Stimulated activated CD4-positive, alpha-beta T cell treated with anti-CD3 and anti-CD28 coated beads, Interleukin-15, amount 100 ng/mL, for 1 hour (primary cell): Measurements from ENCODE around the gene C1RL.
"Not testable (repeated sequence)": the region's sequence is repeated elsewhere in the genome, so short reads cannot be mapped to it uniquely, and the experiment has no call there.

Experiments
- DNase-seq, 2 donors: peaks; one replicate each; pipeline ENCODE4 v3.0.0-alpha.2; 2020; ENCODE audit warnings: low read depth in 1 of 2, low spot score in 1 of 2

C1RL gene

GRCh38 chr12:7116196-7116595 lies 7.2 kb upstream of the C1RL start:
- DNase-seq, result no peak

DNA sequence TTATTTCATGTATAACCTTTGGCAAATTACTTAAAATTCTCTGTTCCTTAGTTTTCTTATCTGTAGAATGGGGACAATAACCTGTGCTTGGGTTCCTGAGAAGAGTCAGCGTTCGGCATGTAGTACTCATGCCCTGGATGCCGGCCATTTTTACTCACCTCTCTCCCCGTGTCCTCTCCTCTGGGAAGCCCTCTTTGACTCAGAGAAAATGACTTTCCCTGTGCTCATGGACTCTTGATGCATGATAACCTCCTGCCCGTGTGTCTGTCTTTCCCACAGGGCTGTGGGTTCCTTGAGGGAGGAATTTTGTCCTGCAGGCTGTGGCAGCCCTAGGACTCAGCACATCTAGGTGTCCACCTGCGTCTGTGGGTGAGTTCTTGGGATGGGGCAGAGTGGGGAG lies 5.8 kb upstream of the C1RL start:
- DNase-seq, result no peak

DNA sequence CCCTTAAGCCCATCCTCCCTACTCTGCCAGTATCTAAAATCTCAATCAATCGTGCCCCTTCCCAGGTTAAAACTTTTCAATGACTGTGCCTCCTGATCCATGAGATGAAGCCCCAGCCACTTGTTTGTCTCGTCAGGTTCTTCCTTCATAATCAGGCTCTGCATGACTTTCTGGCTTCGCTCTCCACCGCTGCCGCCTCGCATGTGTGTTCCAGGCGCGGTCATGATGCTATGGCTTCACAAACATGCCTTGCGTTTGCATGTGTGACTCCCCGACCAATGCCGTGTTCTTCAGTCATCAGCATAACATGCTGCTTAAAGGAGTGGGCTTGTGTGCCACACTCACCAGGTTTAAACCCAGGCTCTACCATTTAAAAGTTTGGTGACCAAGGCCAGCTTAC lies 5.0 kb upstream of the C1RL start:
- no peak for DNase-seq

DNA sequence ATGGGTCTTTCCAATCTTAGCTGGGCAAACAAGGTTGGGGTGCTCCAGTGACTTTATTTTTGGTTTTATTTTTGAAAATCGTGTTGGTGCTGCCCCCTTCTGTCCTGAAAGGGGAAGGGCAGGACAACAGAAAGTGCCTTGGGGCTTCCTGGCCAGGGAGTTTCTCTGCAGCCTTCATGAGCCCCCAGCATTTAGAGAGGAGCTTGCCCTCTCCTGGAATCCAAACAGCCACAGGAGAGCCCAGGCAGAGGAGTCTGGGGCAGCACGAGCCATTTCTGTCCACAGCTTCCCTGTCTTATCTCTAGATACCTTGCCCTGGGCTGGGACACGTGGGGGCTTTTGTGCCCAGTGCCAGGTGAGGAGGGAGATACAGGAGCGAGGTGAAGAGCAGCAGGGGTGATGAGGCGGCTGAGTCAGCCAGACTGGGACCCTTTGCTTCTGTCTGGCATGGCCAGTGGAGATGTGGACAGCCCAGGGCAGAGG lies 4.4 kb upstream of the C1RL start:
- no peak for DNase-seq

- no peak for DNase-seq
Measured at GRCh38 chr12:7112041-7112440, 3.0 kb upstream of the C1RL start.

DNA sequence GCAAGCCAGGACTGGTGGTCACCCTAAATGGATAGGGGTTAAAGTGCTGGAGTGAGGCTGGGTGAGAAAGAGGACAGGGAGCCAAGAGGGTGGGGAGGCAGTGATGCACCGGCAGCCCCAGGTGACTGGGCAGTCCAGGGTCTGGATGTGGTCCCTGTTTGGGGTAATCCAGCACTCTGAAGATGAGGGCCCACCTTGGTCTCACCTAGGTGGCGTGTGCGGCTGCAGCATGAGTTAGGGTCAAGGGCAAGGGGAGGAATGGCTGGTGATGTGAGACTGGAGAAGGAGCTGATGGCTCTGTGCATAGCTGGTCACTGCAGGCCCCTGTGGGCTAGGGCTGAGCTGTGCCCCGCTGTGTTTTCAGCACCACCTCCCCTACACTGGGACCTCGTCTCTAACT lies 1.6 kb upstream of the C1RL start:
- DNase-seq, result no peak

DNA sequence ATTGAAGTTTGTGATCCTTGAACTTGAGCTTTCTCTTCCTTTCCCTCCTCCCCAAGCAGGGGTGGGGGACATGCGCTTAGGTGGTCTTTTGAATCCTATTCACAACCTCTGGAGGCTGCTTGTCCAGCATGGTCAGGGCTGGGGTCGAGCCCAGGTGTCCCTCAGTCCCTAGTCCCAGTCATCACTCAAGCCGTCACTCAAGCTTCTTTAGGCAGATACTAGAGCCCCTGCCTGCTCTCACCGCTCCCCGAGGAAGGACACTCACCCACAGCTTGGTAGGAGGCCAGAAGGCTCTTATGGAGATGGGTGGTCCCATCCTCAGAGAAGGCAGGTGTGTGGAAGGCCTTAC lies 532 bp upstream of the C1RL start:
- DNase-seq, result no peak

GRCh38 chr12:7108003-7108795 lies 815 bp downstream of the C1RL start:
- peak; percentile 50 to 54 for DNase-seq

- DNase-seq, result no peak
Measured at GRCh38 chr12:7107636-7108002, 1.4 kb downstream of the C1RL start.

- not testable (repeated sequence) for DNase-seq
Measured at GRCh38 chr12:7107181-7107580, 1.8 kb downstream of the C1RL start.

- DNase-seq, result no peak
Measured at GRCh38 chr12:7106082-7106481, 2.9 kb downstream of the C1RL start.

- no peak for DNase-seq
Measured at GRCh38 chr12:7103837-7104584, 5.0 kb downstream of the C1RL start.

DNA sequence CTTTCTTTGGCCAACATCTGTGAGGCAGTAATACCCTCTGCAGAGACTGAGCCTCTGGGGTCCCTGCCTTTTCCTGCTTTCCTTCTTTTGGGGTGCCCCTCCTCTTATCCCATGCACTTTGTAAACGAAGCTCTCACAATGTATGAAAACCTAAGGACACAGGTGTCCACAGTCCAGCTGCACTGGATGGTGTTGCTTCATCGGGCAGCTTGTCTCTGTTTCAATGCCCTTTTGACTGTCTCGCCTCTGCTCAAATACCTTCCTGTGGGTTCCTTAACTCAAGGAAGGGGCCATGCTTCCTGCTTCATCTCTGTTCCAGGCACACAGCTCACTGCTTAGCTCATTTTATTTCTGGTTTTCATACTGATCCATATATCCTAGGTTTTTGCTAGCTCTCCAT lies 6.4 kb downstream of the C1RL start:
- no peak for DNase-seq

GRCh38 chr12:7101694-7102131 lies 7.3 kb downstream of the C1RL start:
- no peak for DNase-seq

GRCh38 chr12:7101047-7101693 lies 7.8 kb downstream of the C1RL start:
- DNase-seq, result no peak

DNA sequence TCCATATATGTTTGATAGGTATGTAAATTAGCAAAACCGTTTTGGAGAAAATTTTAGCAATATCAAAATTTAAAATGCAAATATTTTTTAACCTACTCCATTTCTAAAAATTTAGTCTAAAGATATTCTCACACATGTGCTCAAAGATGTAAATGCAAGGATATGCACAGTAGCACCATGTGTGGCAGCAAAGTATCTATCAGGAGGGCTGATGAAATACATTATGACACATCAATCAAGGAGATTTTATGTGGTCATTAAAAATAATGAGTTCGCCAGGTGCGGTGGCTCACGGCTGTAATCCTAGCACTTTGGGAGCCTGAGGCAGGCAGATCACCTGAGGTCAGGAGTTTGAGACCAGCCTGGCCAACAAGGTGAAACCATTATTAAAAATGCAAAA lies 8.8 kb downstream of the C1RL start:
- no peak for DNase-seq

DNA sequence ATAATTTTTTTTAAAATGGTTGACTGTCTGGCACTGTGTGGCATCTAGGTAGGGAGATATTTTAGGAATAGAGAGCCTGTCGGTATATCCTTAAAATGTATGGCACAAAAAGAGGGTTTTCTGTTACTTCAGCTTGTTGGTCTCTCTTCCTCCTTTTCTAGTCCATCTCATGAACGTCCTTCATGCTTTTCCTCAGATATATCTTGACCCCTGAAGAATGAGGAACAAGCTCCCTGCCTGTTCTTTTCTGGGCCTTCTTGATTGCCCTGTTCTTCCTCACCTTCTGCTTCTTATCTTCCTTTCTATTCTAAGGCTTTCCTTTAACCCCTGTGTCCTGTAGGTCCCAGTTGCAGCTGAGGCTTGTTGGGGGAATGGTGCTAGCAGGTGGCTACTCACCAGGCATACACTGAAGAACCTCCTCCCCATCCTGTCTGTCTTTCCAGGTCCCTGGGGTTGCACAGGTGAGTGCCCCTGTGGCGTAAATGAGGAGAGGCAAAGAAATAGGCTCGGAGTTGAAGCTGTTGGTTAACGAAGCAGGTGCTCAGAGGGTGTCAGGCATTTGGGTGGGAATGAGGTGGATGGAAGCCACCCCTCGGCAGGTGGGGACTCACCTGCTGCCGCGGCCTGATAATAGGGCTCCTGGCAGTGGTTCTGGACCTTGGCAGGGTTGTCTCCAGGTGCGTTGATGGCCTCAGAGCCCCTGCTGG lies 9.6 kb downstream of the C1RL start:
- DNase-seq, result no peak

DNA sequence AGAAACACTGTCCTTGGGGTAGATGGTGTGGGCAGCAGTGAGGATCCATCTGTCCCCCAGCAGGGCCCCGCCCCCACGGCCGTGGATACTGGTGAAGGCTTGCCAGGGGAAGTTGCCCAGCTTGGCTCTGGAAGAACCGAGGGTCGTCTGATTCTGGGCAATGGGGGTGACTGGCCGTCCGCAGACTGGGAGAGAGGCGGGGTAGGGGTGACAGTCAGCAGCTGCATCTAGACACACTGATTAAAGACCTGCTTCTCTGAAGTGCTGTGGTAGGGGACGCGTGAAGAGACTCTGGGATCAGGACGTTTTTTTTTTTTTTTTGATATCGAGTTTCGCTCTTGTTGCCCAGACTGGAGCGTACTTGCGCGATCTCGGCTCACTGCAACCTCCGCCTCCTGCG lies 12.0 kb downstream of the C1RL start:
- no peak for DNase-seq

DNA sequence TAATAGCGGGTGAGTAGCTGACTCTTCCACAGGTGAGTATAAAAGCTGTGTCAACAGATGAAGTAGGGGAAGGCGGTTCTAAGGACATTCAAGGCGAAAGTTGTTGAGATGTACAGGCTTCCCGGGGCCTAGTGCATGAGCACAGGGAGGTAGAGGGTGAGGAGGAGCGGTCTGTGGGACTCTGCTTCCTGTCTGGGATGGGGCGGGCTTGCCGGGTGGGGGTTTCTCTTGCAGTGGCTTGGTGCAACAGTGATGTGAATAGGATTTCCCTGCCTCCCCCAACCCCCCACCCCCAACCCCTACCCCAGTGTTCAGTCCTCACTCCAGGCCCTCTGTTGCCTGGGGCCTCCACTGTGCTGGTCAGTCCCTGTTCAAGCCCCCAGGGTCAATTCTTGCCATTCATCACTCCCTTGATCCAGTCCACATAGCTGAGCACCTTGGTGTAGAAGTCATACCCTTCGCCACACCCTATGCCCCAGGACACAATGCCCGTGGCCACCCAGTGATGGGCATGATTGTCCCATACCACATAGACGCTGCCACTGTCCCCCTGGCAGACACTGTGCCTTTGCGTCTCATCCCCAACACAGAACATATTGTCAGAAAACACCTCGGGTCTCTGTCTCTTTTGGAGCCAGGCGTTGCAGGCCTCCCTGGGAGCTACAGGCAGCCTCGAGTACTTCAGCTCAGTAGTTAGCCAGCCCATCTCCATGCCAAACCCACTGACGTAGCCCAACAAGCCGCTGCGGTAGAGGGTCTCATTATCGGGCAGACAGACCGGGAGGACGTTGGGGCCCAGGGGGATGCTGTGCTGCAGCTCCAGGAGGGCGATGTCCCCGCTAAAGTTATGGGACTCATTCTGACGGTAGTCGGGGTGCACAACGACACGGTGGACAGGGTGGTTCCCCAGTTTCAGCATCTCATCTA lies 12.7 kb downstream of the C1RL start:
- DNase-seq, result no peak

GRCh38 chr12:7093892-7094291 lies 15.1 kb downstream of the C1RL start:
- DNase-seq, result no peak
